GM12878 (cell line): ENCODE data around the gene F2. TPM values are rescaled to one million over a fixed set of nuclear protein-coding genes. Genes with fewer than 3 reads are reported as not detected.

ENCODE experiments used
- ATAC-seq: fragments of 200-7000 bp; cut with Tn5 transposase; 3 replicates; pipeline ENCODE4 v1.9.1; 2020; ENCODE audit warnings: mild to moderate bottlenecking, moderate library complexity
- BruUV-seq: library from RNA; stranded (reverse); fragments of 400-500 nt; replicated peaks from 2 replicates; lab custom pipeline; 2021; lab: Mats Ljungman, UMichigan
- CTCF ChIA-PET: fragments of 300-600 bp; sonication (Branson Sonifier 250); formaldehyde crosslinking; extraction: SDS; loops from one replicate; lab custom pipeline; 2021; ENCODE audit warnings: inconsistent platforms; lab: Yijun Ruan, JAX
- POLR2A ChIA-PET: fragments of 350-600 bp; formaldehyde crosslinking; extraction: SDS; loops from one replicate; lab custom pipeline; 2021; ENCODE audit warnings: inconsistent platforms; lab: Charles Lee
- RAD21 ChIA-PET: fragments of 300-600 bp; sonication (Branson Sonifier 250); formaldehyde crosslinking; loops from one replicate; lab custom pipeline; 2023; ENCODE audit warnings: antibody characterized with exemption; ENCODE audit not compliant: unreplicated experiment; lab: Charles Lee
- SMC1A ChIA-PET: fragments of 300-600 bp; sonication (Branson Sonifier 250); formaldehyde crosslinking; loops from one replicate; lab custom pipeline; 2023; ENCODE audit not compliant: unreplicated experiment, uncharacterized antibody; lab: Charles Lee
- DNase-seq: peaks from one replicate; pipeline ENCODE4 v3.0.0-alpha.2; 2011; ENCODE audit warnings: low read depth, low spot score
- FAIRE-seq: peaks from 3 replicates; lab custom pipeline; 2011; peaks lifted over from hg19 to GRCh38; lab: Jason Lieb, UNC
- H2AFZ ChIP-seq: 2 replicates; pipeline ENCODE4 v1.6.0; 2011; ENCODE audit warnings: low read depth, low read length, control low read depth; ENCODE audit not compliant: control insufficient read depth
- H3K27ac ChIP-seq: 2 replicates; pipeline ENCODE4 v1.5.1; 2011; ENCODE audit warnings: control low read depth; ENCODE audit not compliant: control insufficient read depth, insufficient read depth
- H3K27me3 ChIP-seq, 2 experiments: replicated peaks in 1 of 2; 2 replicates each; pipeline versions ENCODE4 v1.6.0 to v1.6.1; 2011; ENCODE audit warnings: low read length in 1 of 2; ENCODE audit not compliant: control insufficient read depth in 2 of 2, insufficient read depth in 2 of 2
- H3K36me3 ChIP-seq, 2 experiments: 2 replicates each; pipeline ENCODE4 v1.5.1; 2011; ENCODE audit warnings: low read length in 1 of 2; ENCODE audit not compliant: control insufficient read depth in 2 of 2, insufficient read depth in 2 of 2
- H3K4me1 ChIP-seq: 2 replicates; pipeline ENCODE4 v1.6.1; 2011; ENCODE audit warnings: mild to moderate bottlenecking, low read length, moderate library complexity, mixed read lengths; ENCODE audit not compliant: control insufficient read depth, insufficient read depth
- H3K4me2 ChIP-seq: 2 replicates; pipeline ENCODE4 v1.6.0; 2011; ENCODE audit warnings: control low read depth; ENCODE audit not compliant: control insufficient read depth, insufficient read depth
- H3K4me3 ChIP-seq: fragments of 200-600 bp; sonication (generic); 2 replicates; pipeline ENCODE4 v1.5.1; 2016
- H3K79me2 ChIP-seq: 2 replicates; pipeline ENCODE4 v1.6.0; 2011; ENCODE audit warnings: low read length; ENCODE audit not compliant: control insufficient read depth, insufficient read depth
- H3K9ac ChIP-seq: 2 replicates; pipeline ENCODE4 v1.8.0; 2011; ENCODE audit warnings: low read length, control low read depth, mixed read lengths; ENCODE audit not compliant: control insufficient read depth, insufficient read depth
- H3K9me3 ChIP-seq: replicated peaks from 3 replicates; pipeline ENCODE4 v1.5.1; 2011; ENCODE audit warnings: mild to moderate bottlenecking, low read length; ENCODE audit not compliant: control insufficient read depth, insufficient read depth
- H4K20me1 ChIP-seq: 2 replicates; pipeline ENCODE4 v1.6.0; 2011; ENCODE audit not compliant: control insufficient read depth, insufficient read depth
- EED ChIP-seq: sonication (generic); IDR thresholded peaks from 2 replicates; pipeline ENCODE4 v1.6.1; 2016; ENCODE audit warnings: antibody characterized with exemption, low read depth
- ELK1 ChIP-seq: IDR thresholded peaks from 2 replicates; pipeline ENCODE4 v1.6.1; 2012; ENCODE audit warnings: low read depth, low read length, improper control_type of control experiment
- KAT2A ChIP-seq: conservative IDR thresholded peaks from 2 replicates; pipeline ENCODE4 v1.6.1; 2011; ENCODE audit warnings: low read depth, low read length; ENCODE audit not compliant: control insufficient read depth
- RBBP5 ChIP-seq: fragments of 200-600 bp; sonication (generic); conservative IDR thresholded peaks from 2 replicates; pipeline ENCODE4 v1.6.1; 2016
- TAF1 ChIP-seq: IDR thresholded peaks from 2 replicates; pipeline ENCODE4 v1.6.1; 2011; ENCODE audit warnings: mild to moderate bottlenecking, low read depth, low read length, borderline replicate concordance
- YY1 ChIP-seq: IDR thresholded peaks from 2 replicates; pipeline ENCODE4 v1.6.1; 2011; ENCODE audit warnings: low read depth, mild to moderate bottlenecking, low read length
- ZNF24 ChIP-seq: fragments of 450-650 bp; IDR thresholded peaks from 2 replicates; pipeline ENCODE4 v1.6.1; 2017; ENCODE audit warnings: antibody characterized with exemption, mild to moderate bottlenecking
- ZNF592 ChIP-seq: fragments of 450-650 bp; IDR thresholded peaks from 2 replicates; pipeline ENCODE4 v1.6.1; 2017; ENCODE audit warnings: mild to moderate bottlenecking, moderate library complexity
- WGBS: methylation state at CpG from one replicate; pipeline ENCODE4 v1.1.6; 2016; ENCODE audit warnings: low lambda C conversion rate; ENCODE audit not compliant: insufficient replicate concordance, insufficient coverage; ENCODE audit errors: missing lambda C conversion rate; 5-methylcytosine and 5-hydroxymethylcytosine counted together
- in situ Hi-C: fragments of 300-500 bp; cut with MboI; formaldehyde crosslinking; loops from 9 replicates; pipeline ENCODE4 v1.14.3; 2018; ENCODE audit warnings: mixed read lengths
- intact Hi-C: fragments of 100-400 bp; cut with micrococcal nuclease; formaldehyde crosslinking; loops from one replicate; pipeline ENCODE4 v1.14.2; 2022; ENCODE audit not compliant: unreplicated experiment
- polyA plus RNA-seq, 11 experiments: library from polyadenylated mRNA; depleted of rRNA in 4 of 11; unstranded in 6 of 11; stranded (reverse) in 5 of 11; fragments of >200 nt; fragmentation: Nextera tagmentation in 4 of 11; fragmentation: Illumina TruSeq in 1 of 11; extraction: Ambion mirVana in 4 of 11; extraction: Trizol in 1 of 11; gene quantifications; 1 replicate in 1 of 11; 2 replicates in 10 of 11; pipeline versions ENCODE4 v1.2.1 to v1.2.3, GENCODE V29; 2011 to 2016; ENCODE audit warnings: inconsistent platforms in 2 of 11, missing spikeins in 2 of 11, low read depth in 1 of 11
- total RNA-seq, 4 experiments: library from RNA; depleted of rRNA in 3 of 4; stranded (reverse); fragments of >200 nt in 3 of 4; fragmentation: Illumina TruSeq in 1 of 4; extraction: Trizol in 1 of 4; gene quantifications; 2 replicates each; pipeline versions ENCODE4 v1.2.1 to v1.2.3, GENCODE V29; 2013 to 2021

The F2 gene
- total and polyA plus RNA-seq, 10 of the 15 experiments (the other 5 are each of a cell fraction or from before 2014, with no cell fraction given): 0.23 to 0.72 TPM; not detected in 8

GRCh38 chr11:46679241-46680163 is 39.5 kb upstream of the F2 start:
- BruUV-seq: no TSS peak
- ChIA-PET POLR2A (no interaction called here), CTCF (no interaction called here), RAD21 (no interaction called here), SMC1A (interaction anchor here (0.7 kb wide), 1 partner anchor 202 kb away, joined by 3 read pairs; no protein-coding TSS in a partner anchor)
- Histone ChIP-seq H3K4me2 (no peak overlapping the region), H3K79me2 (no peaks in the 10 kb centered on the region), H3K27ac (no peak overlapping the region), H2AFZ (no peak overlapping the region), H4K20me1 (no peaks in the 10 kb centered on the region), H3K4me3 (no peak overlapping the region), H3K9ac (no peak overlapping the region), H3K9me3 (no peaks in the 10 kb centered on the region), H3K27me3 (no peaks in the 10 kb centered on the region), H3K4me1 (no peaks in the 10 kb centered on the region), H3K36me3 (peaks cover 3 to 25% of the 10 kb centered on the region in 2 experiments; a peak in 3 of 4 replicates)
- no peak for FAIRE-seq
- TF ChIP-seq RBBP5: no peak
- no peak for TF ChIP-seq TAF1
- no peak for TF ChIP-seq YY1
- no peak for TF ChIP-seq ZNF592
- no peak for TF ChIP-seq ELK1
- no peak for TF ChIP-seq EED
- TF ChIP-seq KAT2A: no peak
- no peak for TF ChIP-seq ZNF24
- intact Hi-C loops: no loop called here
- in situ Hi-C loops: no loop called here
- WGBS: 89% methylated on average over 25 of the region's 26 CpGs
- no peak for ATAC-seq
- no peak for DNase-seq
